GM13977 (cell line): Measurements from ENCODE around the gene EXOC4.

Source experiments
- DNase-seq: peaks from one replicate; pipeline ENCODE4 v3.0.0; 2012; ENCODE audit warnings: low spot score
- CTCF ChIP-seq: IDR thresholded peaks from 2 replicates; pipeline ENCODE4 v1.5.1; 2012; ENCODE audit warnings: mild to moderate bottlenecking, control low read depth; ENCODE audit not compliant: insufficient read depth; ENCODE audit errors: extremely low read depth, missing control alignments
- in situ Hi-C: fragments of 300-500 bp; cut with MboI; formaldehyde crosslinking; loops from one replicate; pipeline ENCODE4 v1.12.0; 2022; ENCODE audit warnings: low sequenced_read_pairs, low pct_unique_long_range_greater_than_20kb, mixed read lengths, inconsistent platforms; ENCODE audit not compliant: unreplicated experiment

The EXOC4 gene

GRCh38 chr7:133681529-133681928 is 428.7 kb downstream of the EXOC4 start:
- in situ Hi-C loops = no loop called here
- no peak for TF ChIP-seq CTCF
- no peak for DNase-seq

- no peak for TF ChIP-seq CTCF
- in situ Hi-C loops = no loop called here
- no peak for DNase-seq
Observed at GRCh38 chr7:133682364-133683181, 429.7 kb downstream of the EXOC4 start.

- no peak for DNase-seq
- in situ Hi-C loops = no loop called here
- TF ChIP-seq CTCF = no peak
Observed at GRCh38 chr7:133683182-133683454, 430.2 kb downstream of the EXOC4 start.

GRCh38 chr7:133688483-133689239 is 435.8 kb downstream of the EXOC4 start:
- in situ Hi-C loops = no loop called here
- DNase-seq = no peak
- TF ChIP-seq CTCF = no peak

GRCh38 chr7:133690740-133691139 is 437.9 kb downstream of the EXOC4 start:
- in situ Hi-C loops = no loop called here
- TF ChIP-seq CTCF = no peak
- DNase-seq = no peak

GRCh38 chr7:133691727-133692610 is 439.1 kb downstream of the EXOC4 start:
- no peak for TF ChIP-seq CTCF
- no peak for DNase-seq
- in situ Hi-C loops = no loop called here
